Fibroblast of lung (primary cell): ENCODE data around the gene MED28. TPM values are rescaled to one million over a fixed set of nuclear protein-coding genes. Genes with fewer than 3 reads are reported as not detected.

Experiments used
- DNase-seq, 2 donors: peaks; one replicate each; pipeline versions ENCODE4 v3.0.0 to v3.0.0-alpha.2; 2010; ENCODE audit warnings: low read depth in 2 of 2
- H2AFZ ChIP-seq: 2 replicates; pipeline ENCODE4 v1.5.1; 2012; ENCODE audit warnings: low read length, control low read depth, inconsistent platforms
- H3K27ac ChIP-seq: 2 replicates; pipeline ENCODE4 v1.5.1; 2011; ENCODE audit warnings: low read length, control low read depth; ENCODE audit not compliant: insufficient read depth
- H3K27me3 ChIP-seq: 2 replicates; pipeline ENCODE4 v1.5.1; 2011; ENCODE audit warnings: mild to moderate bottlenecking, low read length; ENCODE audit not compliant: control insufficient read depth, insufficient read depth
- H3K36me3 ChIP-seq: 2 replicates; pipeline ENCODE4 v1.5.1; 2011; ENCODE audit warnings: low read length; ENCODE audit not compliant: control insufficient read depth, insufficient read depth
- H3K4me1 ChIP-seq: 2 replicates; pipeline ENCODE4 v1.5.1; 2011; ENCODE audit warnings: low read length; ENCODE audit not compliant: control insufficient read depth, insufficient read depth; ENCODE audit errors: extremely low read depth
- H3K4me2 ChIP-seq: 2 replicates; pipeline ENCODE4 v1.5.1; 2011; ENCODE audit warnings: low read length, control low read depth; ENCODE audit not compliant: insufficient read depth; ENCODE audit errors: extremely low read depth
- H3K4me3 ChIP-seq, 4 experiments: fragments of 200-600 bp in 1 of 4; sonication (generic) in 1 of 4; replicated peaks in 1 of 4; 2 replicates each; pipeline ENCODE4 v1.5.1; 2011 to 2016; ENCODE audit warnings: low read length in 4 of 4, low read depth in 3 of 4, mild to moderate bottlenecking in 3 of 4, control low read depth in 2 of 4, inconsistent platforms in 1 of 4, mixed read lengths in 1 of 4; ENCODE audit not compliant: insufficient read depth in 1 of 4; ENCODE audit errors: control extremely low read depth in 1 of 4
- H3K79me2 ChIP-seq: 2 replicates; pipeline ENCODE4 v1.5.1; 2012; ENCODE audit warnings: mild to moderate bottlenecking, low read length, inconsistent platforms; ENCODE audit not compliant: control insufficient read depth, insufficient read depth
- H3K9ac ChIP-seq: 2 replicates; pipeline ENCODE4 v1.5.1; 2011; ENCODE audit warnings: mild to moderate bottlenecking, low read length, control low read depth; ENCODE audit not compliant: insufficient read depth
- H3K9me3 ChIP-seq: 2 replicates; pipeline ENCODE4 v1.5.1; 2012; ENCODE audit warnings: low read depth, low read length; ENCODE audit not compliant: control insufficient read depth, insufficient read depth
- H4K20me1 ChIP-seq: 2 replicates; pipeline ENCODE4 v1.5.1; 2011; ENCODE audit warnings: low read length; ENCODE audit not compliant: control insufficient read depth, insufficient read depth; ENCODE audit errors: extremely low read depth
- EZH2 ChIP-seq: IDR thresholded peaks from 2 replicates; pipeline ENCODE4 v1.5.1; 2012; ENCODE audit warnings: low read length, control low read depth, mild to moderate bottlenecking; ENCODE audit errors: missing control alignments
- polyA plus RNA-seq, 2 donors: library from polyadenylated mRNA; depleted of rRNA in 1 of 2; stranded (reverse) in 1 of 2; unstranded in 1 of 2; fragments of >200 nt; gene quantifications; 2 replicates each; pipeline ENCODE4 v1.2.1, GENCODE V29; 2011 to 2012; ENCODE audit warnings: missing spikeins in 1 of 2
- total RNA-seq: library from RNA; depleted of rRNA; stranded (reverse); fragments of >200 nt; gene quantifications from 2 replicates; pipeline ENCODE4 v1.2.1, GENCODE V29; 2014
- TF ChIP-seq, protein P1 (sequence below), 2 donors: IDR thresholded peaks in 1 of 2; conservative IDR thresholded peaks in 1 of 2; 1 replicate in 1 of 2; 2 replicates in 1 of 2; pipeline ENCODE4 v1.5.1; 2011 to 2012; ENCODE audit warnings: low read length in 2 of 2, control low read depth in 1 of 2, inconsistent platforms in 1 of 2, low read depth in 1 of 2, mild to moderate bottlenecking in 1 of 2

The MED28 gene
- total and polyA plus RNA-seq, 2 donors (not counting 1 experiment from before 2014, with no cell fraction given): 16.8 to 20.1 TPM

DNA sequence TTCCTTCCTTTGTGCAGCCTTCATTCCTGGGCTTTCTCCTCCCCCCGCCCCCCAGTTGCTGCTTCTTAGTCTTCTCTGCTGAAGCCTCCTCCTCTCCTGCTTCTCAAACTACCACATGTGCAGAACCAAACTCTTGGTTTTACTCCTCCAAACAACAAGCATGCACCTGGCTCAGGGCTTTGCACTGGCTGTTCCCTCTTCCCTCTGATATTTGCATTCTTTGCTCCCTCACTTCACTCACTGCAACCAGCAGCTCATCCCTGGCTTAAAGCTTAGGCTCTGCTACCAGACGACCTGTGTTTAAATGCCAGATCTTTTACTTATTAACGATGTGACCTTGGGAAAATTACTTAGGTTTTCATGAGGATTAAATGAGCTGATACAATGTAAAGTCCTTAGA, 51.4 kb downstream of the MED28 start:
- TF ChIP-seq, protein P1, sequence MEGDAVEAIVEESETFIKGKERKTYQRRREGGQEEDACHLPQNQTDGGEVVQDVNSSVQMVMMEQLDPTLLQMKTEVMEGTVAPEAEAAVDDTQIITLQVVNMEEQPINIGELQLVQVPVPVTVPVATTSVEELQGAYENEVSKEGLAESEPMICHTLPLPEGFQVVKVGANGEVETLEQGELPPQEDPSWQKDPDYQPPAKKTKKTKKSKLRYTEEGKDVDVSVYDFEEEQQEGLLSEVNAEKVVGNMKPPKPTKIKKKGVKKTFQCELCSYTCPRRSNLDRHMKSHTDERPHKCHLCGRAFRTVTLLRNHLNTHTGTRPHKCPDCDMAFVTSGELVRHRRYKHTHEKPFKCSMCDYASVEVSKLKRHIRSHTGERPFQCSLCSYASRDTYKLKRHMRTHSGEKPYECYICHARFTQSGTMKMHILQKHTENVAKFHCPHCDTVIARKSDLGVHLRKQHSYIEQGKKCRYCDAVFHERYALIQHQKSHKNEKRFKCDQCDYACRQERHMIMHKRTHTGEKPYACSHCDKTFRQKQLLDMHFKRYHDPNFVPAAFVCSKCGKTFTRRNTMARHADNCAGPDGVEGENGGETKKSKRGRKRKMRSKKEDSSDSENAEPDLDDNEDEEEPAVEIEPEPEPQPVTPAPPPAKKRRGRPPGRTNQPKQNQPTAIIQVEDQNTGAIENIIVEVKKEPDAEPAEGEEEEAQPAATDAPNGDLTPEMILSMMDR (conservative IDR thresholded peaks at IDR 0.05 in 1 of 2, IDR thresholded peaks at IDR 0.05 in 1 of 2; ENCODE audit: low read depth in 1 of 2, low read length in 2 of 2): no peak
- TF ChIP-seq EZH2: no peak
- Histone ChIP-seq H2AFZ (no peak overlapping the region), H3K4me3 (no peak overlapping the region), H3K36me3 (no peaks in the 10 kb centered on the region), H3K9ac (no peak overlapping the region), H3K79me2 (no peaks in the 10 kb centered on the region), H4K20me1 (no peaks in the 10 kb centered on the region), H3K9me3 (no peaks in the 10 kb centered on the region), H3K27ac (no peak overlapping the region), H3K27me3 (peaks cover 2% of the 10 kb centered on the region), H3K4me1 (no peaks in the 10 kb centered on the region), H3K4me2 (no peak overlapping the region)
- no peak for DNase-seq

DNA sequence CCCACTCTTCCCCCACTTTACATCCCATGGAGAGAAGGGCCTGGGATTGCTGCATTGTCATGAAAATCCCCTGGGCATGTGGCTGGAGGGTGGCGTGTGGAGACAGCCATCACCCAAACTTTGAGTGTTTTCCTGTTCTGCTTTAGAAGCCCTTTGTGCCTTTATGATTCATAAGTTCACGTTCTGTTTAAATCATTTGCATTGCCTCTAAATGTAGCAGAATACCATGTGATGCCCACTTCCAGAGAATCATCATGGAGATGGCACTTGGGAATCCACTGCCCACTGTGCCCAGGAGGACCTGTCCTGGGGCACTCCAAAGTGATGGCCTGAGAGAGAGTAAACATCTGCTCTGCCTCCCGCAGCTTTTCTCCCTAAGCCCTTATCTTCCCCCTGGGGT, 52.8 kb downstream of the MED28 start:
- Histone ChIP-seq H3K27ac (no peak overlapping the region), H2AFZ (no peak overlapping the region)

DNA sequence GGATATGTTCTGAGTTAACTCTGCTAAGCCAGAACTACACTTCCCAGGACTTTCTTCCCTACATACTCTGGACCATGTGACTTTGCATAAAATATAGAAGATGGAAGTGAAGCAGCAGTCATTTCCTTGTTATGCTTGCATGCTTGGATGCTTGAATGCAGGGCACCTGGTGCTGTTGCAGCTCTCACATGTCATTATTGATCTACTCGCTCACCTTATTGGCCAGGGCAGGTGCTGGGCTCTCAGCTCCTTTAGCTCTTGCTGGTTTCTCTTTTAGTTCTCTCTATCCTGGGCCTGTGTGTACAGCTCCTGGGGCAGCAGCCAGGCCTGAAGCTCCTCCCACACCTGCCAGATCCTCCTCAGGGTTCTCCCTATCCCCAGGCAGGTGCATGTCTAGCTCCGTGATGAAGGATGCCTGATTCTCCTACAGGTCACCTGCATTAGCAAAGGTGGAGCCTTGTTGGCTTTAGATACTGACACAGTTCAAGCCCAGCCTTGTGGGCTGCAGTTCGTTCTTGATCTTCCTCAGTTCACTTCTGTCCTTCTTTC, 53.3 kb downstream of the MED28 start:
- no peak overlapping the region for H2AFZ ChIP-seq
- DNase-seq: no peak
- no peak overlapping the region for H3K27ac ChIP-seq
- H4K20me1 ChIP-seq: no peaks in the 10 kb centered on the region
- no peaks in the 10 kb centered on the region for H3K36me3 ChIP-seq
- H3K4me1 ChIP-seq: no peaks in the 10 kb centered on the region
- peaks cover 2% of the 10 kb centered on the region for H3K27me3 ChIP-seq
- no peaks in the 10 kb centered on the region for H3K79me2 ChIP-seq
- no peak overlapping the region for H3K4me3 ChIP-seq
- H3K9ac ChIP-seq: no peak overlapping the region
- H3K9me3 ChIP-seq: no peaks in the 10 kb centered on the region
- no peak overlapping the region for H3K4me2 ChIP-seq
- TF ChIP-seq EZH2: no peak
- TF ChIP-seq, protein P1 (conservative IDR thresholded peaks at IDR 0.05 in 1 of 2, IDR thresholded peaks at IDR 0.05 in 1 of 2; ENCODE audit: low read depth in 1 of 2, low read length in 2 of 2): no peak

More for the DNA sequence above, 52.8 kb downstream of the MED28 start:
- no peak for TF ChIP-seq EZH2
- TF ChIP-seq, protein P1 (conservative IDR thresholded peaks at IDR 0.05 in 1 of 2, IDR thresholded peaks at IDR 0.05 in 1 of 2; ENCODE audit: low read depth in 1 of 2, low read length in 2 of 2): no peak
- no peaks in the 10 kb centered on the region for H3K9me3 ChIP-seq
- H3K79me2 ChIP-seq: no peaks in the 10 kb centered on the region
- DNase-seq: no peak
- H4K20me1 ChIP-seq: no peaks in the 10 kb centered on the region
- no peaks in the 10 kb centered on the region for H3K36me3 ChIP-seq
- H3K4me3 ChIP-seq: no peak overlapping the region
- peaks cover 2% of the 10 kb centered on the region for H3K27me3 ChIP-seq
- no peak overlapping the region for H3K4me2 ChIP-seq
- H3K9ac ChIP-seq: no peak overlapping the region
- no peaks in the 10 kb centered on the region for H3K4me1 ChIP-seq
